WERI-Rb-1 (cell line): ENCODE measurements around the gene SCCPDH.
"Not testable (repeated sequence)": the region's sequence is repeated elsewhere in the genome, so short reads cannot be mapped to it uniquely, and the experiment has no call there.

ENCODE experiments used
- DNase-seq: peaks from one replicate; pipeline ENCODE4 v3.0.0-alpha.2; 2020
- H3K27ac ChIP-seq: fragments of 250-450 bp; sonication (Bioruptor Pico); 2 replicates; pipeline ENCODE4 v1.5.1; 2020; ENCODE audit warnings: mild to moderate bottlenecking, moderate library complexity
- H3K27me3 ChIP-seq: fragments of 250-450 bp; sonication (Bioruptor Pico); 2 replicates; pipeline ENCODE4 v1.5.1; 2021; ENCODE audit warnings: mild to moderate bottlenecking, low read depth, moderate library complexity; ENCODE audit not compliant: insufficient read depth, severe bottlenecking
- H3K36me3 ChIP-seq: fragments of 250-450 bp; sonication (Bioruptor Pico); 2 replicates; pipeline ENCODE4 v1.5.1; 2020; ENCODE audit warnings: mild to moderate bottlenecking, moderate library complexity
- H3K4me3 ChIP-seq: 2 replicates; pipeline ENCODE4 v1.5.1; 2011; ENCODE audit warnings: low read depth, mild to moderate bottlenecking, control low read depth, low read length
- H3K9me3 ChIP-seq: fragments of 250-450 bp; sonication (Bioruptor Pico); 2 replicates; pipeline ENCODE4 v1.5.1; 2021; ENCODE audit warnings: mild to moderate bottlenecking, moderate library complexity; ENCODE audit not compliant: severe bottlenecking
- CTCF ChIP-seq: IDR thresholded peaks from 2 replicates; pipeline ENCODE4 v1.5.1; 2011; ENCODE audit warnings: low read depth, mild to moderate bottlenecking, control low read depth, inconsistent platforms, low read length

Gene SCCPDH

DNA sequence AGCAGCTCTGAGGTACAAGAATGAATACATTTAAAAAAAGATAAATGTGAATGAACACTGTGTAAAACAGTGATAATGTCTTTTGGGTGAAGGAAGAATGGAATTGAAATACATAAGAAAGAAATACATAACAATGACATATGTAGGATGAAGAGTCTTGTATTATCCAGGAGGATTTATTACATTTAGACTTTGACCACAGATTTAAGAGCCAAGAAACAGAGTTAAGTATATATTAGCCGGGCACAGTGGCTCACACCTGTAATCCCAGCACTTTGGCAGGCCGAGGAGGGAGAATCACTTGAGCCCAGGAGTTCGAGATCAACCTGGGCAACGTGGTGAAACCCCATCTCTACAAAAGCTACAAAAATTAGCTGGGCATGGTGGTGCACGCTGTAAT is 79.7 kb downstream of the SCCPDH start:
- no peak overlapping the region for H3K4me3 ChIP-seq
- H3K27ac ChIP-seq, result no peak overlapping the region
- DNase-seq, result no peak
- TF ChIP-seq CTCF, result no peak
- no peaks in the 10 kb centered on the region for H3K27me3 ChIP-seq
- H3K36me3 ChIP-seq, result no peaks in the 10 kb centered on the region
- H3K9me3 ChIP-seq, result peaks cover 2% of the 10 kb centered on the region

- no peak for TF ChIP-seq CTCF
- no peak overlapping the region for H3K27ac ChIP-seq
- no peaks in the 10 kb centered on the region for H3K36me3 ChIP-seq
- H3K9me3 ChIP-seq, result peaks cover 2% of the 10 kb centered on the region
- DNase-seq, result no peak
- no peaks in the 10 kb centered on the region for H3K27me3 ChIP-seq
- H3K4me3 ChIP-seq, result no peak overlapping the region
Measured at GRCh38 chr1:246805135-246805716, 81.0 kb downstream of the SCCPDH start.

- Histone ChIP-seq H3K9me3 (peaks cover 3% of the 10 kb centered on the region), H3K4me3 (no peak overlapping the region), H3K27me3 (no peaks in the 10 kb centered on the region), H3K27ac (no peak overlapping the region), H3K36me3 (no peaks in the 10 kb centered on the region)
- peak; percentile 37; the same call in 1 of the 2 replicates for TF ChIP-seq CTCF
- DNase-seq, result no peak
Measured at GRCh38 chr1:246809473-246809872, 85.3 kb downstream of the SCCPDH start.

DNA sequence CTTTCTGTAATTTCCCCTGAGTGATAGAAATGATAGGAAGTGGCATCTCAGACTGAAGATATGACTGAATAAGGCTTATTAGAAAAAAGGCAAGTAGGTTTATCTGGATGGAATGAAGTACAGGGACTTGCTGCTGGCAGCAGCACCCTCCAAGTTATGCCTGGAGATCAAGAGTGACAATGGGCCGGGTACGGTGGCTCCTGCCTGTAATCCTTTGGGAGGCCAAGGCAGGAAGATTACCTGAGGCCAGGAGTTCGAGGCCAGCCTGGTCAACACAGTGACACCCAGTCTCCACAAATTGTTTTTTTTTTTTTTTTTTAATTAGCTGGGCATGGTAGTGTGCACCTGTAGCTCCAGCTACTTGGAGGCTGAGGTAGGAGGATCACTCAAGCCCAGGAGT is 87.8 kb downstream of the SCCPDH start:
- Histone ChIP-seq H3K27ac (no peak overlapping the region), H3K9me3 (peaks cover 3% of the 10 kb centered on the region), H3K4me3 (no peak overlapping the region), H3K27me3 (no peaks in the 10 kb centered on the region), H3K36me3 (no peaks in the 10 kb centered on the region)
- no peak for TF ChIP-seq CTCF
- no peak for DNase-seq

DNA sequence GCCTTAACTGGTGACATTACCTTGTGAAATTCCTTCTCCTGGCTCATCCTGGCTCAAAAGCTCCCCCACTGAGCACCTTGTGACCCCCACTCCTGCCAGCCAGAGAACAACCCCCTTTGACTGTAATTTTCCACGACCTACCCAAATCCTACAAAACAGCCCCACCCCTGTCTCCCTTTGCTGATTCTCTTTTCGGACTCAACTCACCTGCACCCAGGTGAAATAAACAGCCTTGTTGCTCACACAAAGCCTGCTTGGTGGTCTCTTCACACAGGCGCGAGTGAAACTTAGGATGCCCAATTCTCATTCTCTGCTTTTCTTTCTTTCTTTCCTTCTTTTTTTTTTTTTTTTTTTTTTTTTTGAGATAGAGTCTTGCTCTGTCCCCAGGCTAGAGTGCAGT is 89.1 kb downstream of the SCCPDH start:
- not testable (repeated sequence) for H3K27me3 ChIP-seq, H3K4me3 ChIP-seq, H3K36me3 ChIP-seq, DNase-seq, H3K27ac ChIP-seq, H3K9me3 ChIP-seq

DNA sequence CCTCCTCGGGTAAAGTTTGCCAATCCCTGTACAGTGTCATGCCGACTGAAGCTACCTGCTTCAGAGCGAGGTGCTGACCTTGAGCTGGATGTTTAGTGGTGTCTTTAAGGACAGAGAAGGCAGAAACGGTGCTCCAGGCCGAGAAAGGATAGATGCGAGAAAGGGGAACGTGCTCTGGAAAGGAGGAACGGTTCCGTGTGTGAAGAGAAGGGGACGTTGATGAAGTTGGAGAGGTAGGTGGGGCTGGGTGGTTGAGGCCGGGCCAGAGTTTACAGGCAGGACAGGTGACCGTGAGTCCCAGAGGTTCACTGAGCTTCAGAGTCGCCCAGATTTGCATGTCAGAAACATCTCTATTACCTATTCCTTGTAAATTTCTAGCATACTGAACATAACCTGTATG is 90.7 kb downstream of the SCCPDH start:
- Histone ChIP-seq H3K27ac (no peak overlapping the region), H3K4me3 (no peak overlapping the region), H3K9me3 (peaks cover 9% of the 10 kb centered on the region), H3K36me3 (no peaks in the 10 kb centered on the region), H3K27me3 (no peaks in the 10 kb centered on the region)
- no peak for TF ChIP-seq CTCF
- no peak for DNase-seq
